ENCODE measurements around the gene DCTD.

GRCh38 chr4:182893474-182894080 lies 23.6 kb downstream of the DCTD start:
- TF ChIP-seq CTCF (conservative IDR thresholded peaks at IDR 0.05; ENCODE audit: low read depth, low read length) = no peak
- no peak for TF ChIP-seq EZH2 (IDR thresholded peaks at IDR 0.05; ENCODE audit: borderline replicate concordance, low read depth, low read length, poor library complexity, severe bottlenecking)
